Naive thymus-derived CD8-positive, alpha-beta T cell (primary cell): Measurements from ENCODE around the gene ANKRD66. TPM values are rescaled to one million over a fixed set of nuclear protein-coding genes. Genes with fewer than 3 reads are reported as not detected.
A peak's percentile ranks its signal among the peaks of the same experiment; 100 is the strongest.

Experiments
- ATAC-seq, 2 donors: fragments of 150-1000 bp; cut with Tn5 transposase in 1 of 2; sonication (Bioruptor Pico), chemical (Tn5 transposase) in 1 of 2; 1 replicate in 1 of 2; 2 replicates in 1 of 2; pipeline ENCODE4 v1.10.0; 2021; ENCODE audit warnings: mild to moderate bottlenecking in 2 of 2, moderate library complexity in 2 of 2
- POLR2A ChIA-PET: fragments of 350-600 bp; sonication (Branson Sonifier 250); formaldehyde crosslinking; loops from one replicate; lab custom pipeline; 2021; ENCODE audit warnings: antibody characterized with exemption; lab: Charles Lee
- DNase-seq, 10 donors: peaks; one replicate each; pipeline versions ENCODE4 v3.0.0 to v3.0.0-alpha.2; 2020 to 2022
- H3K27ac Mint-ChIP-seq, 10 donors: one replicate each; pipeline ENCODE4 v1.8.0; 2020 to 2022; ENCODE audit warnings: mild to moderate bottlenecking in 10 of 10, mixed read lengths in 10 of 10, moderate library complexity in 4 of 10, inconsistent platforms in 1 of 10
- H3K27me3 Mint-ChIP-seq, 5 donors: one replicate each; pipeline ENCODE4 v1.8.0; 2021 to 2022; ENCODE audit warnings: mixed read lengths in 5 of 5
- H3K36me3 Mint-ChIP-seq, 3 donors: one replicate each; pipeline ENCODE4 v1.8.0; 2020 to 2022; ENCODE audit warnings: mixed read lengths in 3 of 3, mild to moderate bottlenecking in 2 of 3, inconsistent platforms in 1 of 3
- H3K4me1 Mint-ChIP-seq, 4 donors: one replicate each; pipeline ENCODE4 v1.8.0; 2021 to 2022; ENCODE audit warnings: mixed read lengths in 4 of 4
- H3K4me3 Mint-ChIP-seq, 10 donors: one replicate each; pipeline ENCODE4 v1.8.0; 2020 to 2022; ENCODE audit warnings: mild to moderate bottlenecking in 10 of 10, mixed read lengths in 10 of 10, moderate library complexity in 6 of 10, inconsistent platforms in 1 of 10
- H3K9me3 Mint-ChIP-seq, 9 donors: one replicate each; pipeline ENCODE4 v1.8.0; 2020 to 2022; ENCODE audit warnings: mixed read lengths in 9 of 9, mild to moderate bottlenecking in 3 of 9, inconsistent platforms in 1 of 9, moderate library complexity in 1 of 9
- polyA plus RNA-seq, 3 donors: library from polyadenylated mRNA; unstranded; fragments of 300-500 nt; fragmentation: Illumina TruSeq; gene quantifications; one replicate each; pipeline ENCODE4 v1.2.3, GENCODE V29; 2021
- total RNA-seq, 8 experiments: library from RNA in 2 of 8; stranded (reverse) in 2 of 8; gene quantifications; one replicate each; pipeline ENCODE4 v1.2.3 and lab custom pipeline; 2021 to 2026

ANKRD66 gene
- total RNA-seq = not detected
- not detected for polyA plus RNA-seq
- total RNA-seq (lab: John Stamatoyannopoulos, UW) = 0 reads per million in 6 experiments

DNA sequence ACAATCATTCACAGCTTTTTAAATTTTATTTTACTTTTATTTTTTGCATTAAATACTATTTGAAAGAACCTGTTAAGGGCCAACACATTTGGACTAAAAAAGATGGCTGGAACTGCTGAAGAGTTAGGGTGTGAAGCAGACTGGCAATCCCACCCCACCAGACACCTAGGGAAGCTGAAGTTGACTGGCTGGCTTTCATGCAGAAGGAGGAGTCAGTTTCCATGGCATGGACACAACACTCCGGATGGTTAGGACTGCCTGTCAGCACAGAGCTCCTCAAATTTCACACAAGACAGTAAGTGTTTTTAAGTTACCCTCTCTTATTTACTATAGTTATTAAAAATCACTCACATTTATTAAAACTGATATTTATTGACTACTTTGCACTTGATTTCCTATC, at the start of gene ANKRD66:
Gene ANKRD66, plus strand, starts transcription at position 238 of the 400 bp plus-strand sequence. CDS start 5,016 bp downstream, outside the sequence.
- no peak for DNase-seq
- H3K4me1 Mint-ChIP-seq = no peaks in the 10 kb centered on the region
- POLR2A ChIA-PET = no interaction called here
- H3K27me3 Mint-ChIP-seq = peaks cover 15 to 25% (median 16%) of the 10 kb centered on the region in 5 donors
- no peak for ATAC-seq
- H3K4me3 Mint-ChIP-seq = no peak within 1 kb of the TSS
- H3K27ac Mint-ChIP-seq = no peak within 1 kb of the TSS
- no peaks in the 10 kb centered on the region for H3K36me3 Mint-ChIP-seq
- H3K9me3 Mint-ChIP-seq = peaks cover 0 to 7% (median 0%) of the 10 kb centered on the region in 9 donors

DNA sequence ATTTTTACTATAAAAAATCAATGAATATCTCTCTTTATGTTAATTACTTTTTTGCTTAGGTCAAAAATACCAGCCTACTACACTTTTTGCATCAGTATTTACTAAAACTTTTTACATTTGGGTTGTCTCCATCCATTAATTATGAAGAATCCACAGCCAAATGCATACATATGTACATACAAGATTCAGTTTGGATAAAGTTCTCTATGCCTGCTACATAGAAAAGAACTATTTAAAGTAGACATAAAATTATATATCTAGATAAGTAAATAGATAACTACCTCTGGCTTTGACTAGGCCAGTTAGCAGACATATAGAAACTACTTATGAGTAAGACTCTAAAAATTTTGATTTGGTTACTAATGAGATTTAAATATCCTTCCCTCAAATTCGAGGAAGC, 46.8 kb upstream of the ANKRD66 start:
- Mint-ChIP-seq H3K27me3 (peaks cover 10 to 37% (median 16%) of the 10 kb centered on the region in 5 donors), H3K27ac (no peak overlapping the region), H3K36me3 (no peaks in the 10 kb centered on the region), H3K4me3 (no peak overlapping the region), H3K9me3 (peaks cover 0 to 2% (median 0%) of the 10 kb centered on the region in 9 donors), H3K4me1 (no peaks in the 10 kb centered on the region)
- no peak for DNase-seq
- POLR2A ChIA-PET = interaction anchor here (0.7 kb wide), 1 partner anchor 9 kb away, joined by 9 read pairs; no protein-coding TSS in a partner anchor
- no peak for ATAC-seq

DNA sequence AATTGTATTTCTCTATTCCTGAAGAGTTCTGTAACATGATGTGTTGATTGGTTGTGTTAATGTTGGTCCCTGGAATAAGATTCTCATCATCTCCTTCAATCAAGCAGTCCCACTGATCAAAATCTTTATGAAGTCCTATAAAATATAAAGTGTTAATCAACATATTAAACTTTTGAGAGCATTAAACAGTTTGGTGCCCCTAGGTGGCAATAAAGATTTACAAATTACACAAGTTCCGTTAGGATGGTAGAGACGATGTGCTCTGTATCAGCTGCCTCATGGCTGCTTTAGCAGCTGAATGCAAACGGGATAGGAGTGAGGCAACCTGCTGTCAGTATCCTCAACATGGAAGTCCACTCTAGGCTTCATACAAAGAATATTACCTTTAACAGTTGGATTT, 42.2 kb upstream of the ANKRD66 start:
- Mint-ChIP-seq H3K36me3 (no peaks in the 10 kb centered on the region), H3K4me3 (no peak overlapping the region), H3K27me3 (peaks cover 13 to 29% (median 26%) of the 10 kb centered on the region in 5 donors), H3K4me1 (no peaks in the 10 kb centered on the region), H3K9me3 (no peaks in the 10 kb centered on the region), H3K27ac (peak overlapping the region in 1 of 10 donors; percentile 31)
- ATAC-seq = no peak
- no peak for DNase-seq
- POLR2A ChIA-PET = no interaction called here

DNA sequence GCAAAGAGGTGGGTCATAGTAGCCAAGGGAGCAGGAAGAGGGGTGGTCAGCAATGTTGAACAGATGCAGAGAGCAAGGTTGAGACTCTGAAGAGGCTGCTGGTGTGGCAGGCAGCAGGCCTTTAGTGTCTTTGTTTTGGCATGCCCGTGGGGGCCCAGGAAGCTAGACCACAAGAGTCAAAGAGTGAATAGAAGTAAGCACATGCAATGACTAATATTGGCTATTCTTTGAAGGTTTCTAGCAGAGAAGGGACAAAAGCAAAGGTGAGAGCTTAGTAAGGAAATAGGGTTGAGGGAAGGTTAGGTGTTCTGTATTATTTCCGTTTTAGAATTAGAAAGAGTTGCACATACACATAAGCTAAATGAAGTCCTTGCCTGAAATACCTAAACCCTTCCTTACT, 40.3 kb upstream of the ANKRD66 start:
- POLR2A ChIA-PET = no interaction called here
- no peaks in the 10 kb centered on the region for H3K4me1 Mint-ChIP-seq
- no peaks in the 10 kb centered on the region for H3K36me3 Mint-ChIP-seq
- no peak overlapping the region for H3K4me3 Mint-ChIP-seq
- DNase-seq = no peak
- ATAC-seq = no peak
- no peak overlapping the region for H3K27ac Mint-ChIP-seq
- no peaks in the 10 kb centered on the region for H3K9me3 Mint-ChIP-seq
- peaks cover 21 to 40% (median 26%) of the 10 kb centered on the region in 5 donors for H3K27me3 Mint-ChIP-seq

DNA sequence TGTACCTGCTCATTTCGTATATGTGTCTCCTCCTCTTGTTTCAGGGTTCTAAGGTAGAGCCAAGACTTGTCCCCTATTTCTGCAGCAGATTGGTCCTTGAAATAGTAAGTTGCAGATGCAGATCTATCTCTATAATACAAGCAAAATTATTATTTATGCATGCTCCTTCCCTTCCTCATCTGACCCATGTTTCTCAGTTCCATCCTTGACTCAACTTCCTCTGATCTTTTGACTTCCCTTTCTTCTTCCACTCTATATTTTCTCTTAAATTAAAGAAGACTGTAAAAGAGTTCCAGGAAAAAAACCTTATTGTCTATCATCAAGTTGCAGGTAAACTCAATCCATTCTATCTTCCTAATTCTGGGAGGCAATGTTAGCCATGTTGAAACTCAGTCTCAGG, 35.2 kb upstream of the ANKRD66 start:
- H3K27ac Mint-ChIP-seq = no peak overlapping the region

DNA sequence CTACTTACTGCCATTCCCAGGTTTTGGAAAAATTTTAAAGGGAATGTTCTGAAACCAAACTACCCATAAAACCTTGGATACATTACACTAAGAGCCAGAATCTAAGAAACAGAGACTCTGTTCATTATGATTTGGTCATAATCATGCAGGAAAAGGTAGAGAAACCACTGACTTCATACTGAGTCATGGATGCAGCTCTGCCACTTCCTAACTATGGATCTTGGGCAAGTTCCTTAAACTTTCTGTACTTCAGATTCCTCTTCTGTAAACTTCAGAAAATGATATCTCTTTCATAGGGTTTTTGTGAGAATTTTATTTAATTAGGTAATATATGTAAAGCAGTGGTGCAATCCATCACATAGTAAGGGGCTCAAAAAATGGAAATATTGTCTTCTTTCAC, 31.6 kb upstream of the ANKRD66 start:
- H3K4me3 Mint-ChIP-seq = no peak overlapping the region
- H3K27ac Mint-ChIP-seq = no peak overlapping the region
- DNase-seq (no peak), ATAC-seq (no peak)
- no peaks in the 10 kb centered on the region for H3K36me3 Mint-ChIP-seq
- no peaks in the 10 kb centered on the region for H3K9me3 Mint-ChIP-seq
- peaks cover 0 to 4% (median 3%) of the 10 kb centered on the region in 4 donors for H3K4me1 Mint-ChIP-seq
- POLR2A ChIA-PET = no interaction called here
- peaks cover 11 to 41% (median 18%) of the 10 kb centered on the region in 5 donors for H3K27me3 Mint-ChIP-seq

More for the DNA sequence above, 35.2 kb upstream of the ANKRD66 start:
- no peak overlapping the region for H3K4me3 Mint-ChIP-seq
- H3K27me3 Mint-ChIP-seq = peaks cover 6 to 35% (median 18%) of the 10 kb centered on the region in 5 donors
- H3K36me3 Mint-ChIP-seq = no peaks in the 10 kb centered on the region
- ATAC-seq (no peak), DNase-seq (no peak)
- H3K4me1 Mint-ChIP-seq = no peaks in the 10 kb centered on the region
- POLR2A ChIA-PET = no interaction called here
- H3K9me3 Mint-ChIP-seq = no peaks in the 10 kb centered on the region

DNA sequence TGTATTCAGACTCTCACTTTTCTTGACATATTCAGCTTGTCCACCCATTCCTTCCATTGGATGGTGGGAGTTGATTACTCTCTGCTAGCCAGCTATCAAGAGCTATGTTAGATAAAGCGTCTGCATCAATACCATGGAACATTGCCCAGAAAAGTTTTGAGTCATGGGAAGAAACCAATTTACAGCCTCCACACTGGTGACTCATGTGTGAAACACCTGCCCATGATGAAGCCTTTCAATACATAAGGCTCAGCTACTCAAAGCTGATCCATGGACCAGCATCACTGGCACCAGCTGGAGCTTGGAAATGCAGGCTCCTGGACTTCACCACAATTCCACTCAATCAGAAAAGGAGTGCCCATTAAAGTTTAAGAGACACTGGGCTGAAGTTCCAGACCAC, 27.6 kb upstream of the ANKRD66 start:
- H3K4me3 Mint-ChIP-seq = no peak overlapping the region
- POLR2A ChIA-PET = no interaction called here

DNA sequence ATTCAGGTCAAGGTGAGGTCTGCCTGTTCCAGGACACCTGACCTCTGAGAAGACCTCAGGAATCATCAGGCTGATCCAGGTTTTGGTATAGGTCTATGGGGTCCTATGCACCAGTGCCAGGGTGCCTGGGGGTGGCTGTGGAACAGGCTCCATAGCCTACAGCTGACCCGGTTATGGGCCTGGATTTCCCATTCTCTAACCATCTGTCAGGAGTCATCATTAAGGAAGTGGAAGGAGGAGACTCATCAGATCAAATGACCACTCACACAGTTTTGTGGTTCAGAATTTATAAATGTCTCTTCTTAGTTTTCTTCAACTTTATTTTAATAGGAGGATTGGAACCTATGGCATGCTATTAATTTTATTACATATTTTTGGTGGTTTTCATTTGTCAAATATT, 26.3 kb upstream of the ANKRD66 start:
- DNase-seq (no peak), ATAC-seq (no peak)
- H3K36me3 Mint-ChIP-seq = no peaks in the 10 kb centered on the region
- no peaks in the 10 kb centered on the region for H3K9me3 Mint-ChIP-seq
- H3K27me3 Mint-ChIP-seq = peaks cover 17 to 63% (median 34%) of the 10 kb centered on the region in 5 donors
- H3K4me1 Mint-ChIP-seq = peaks cover 0 to 4% (median 3%) of the 10 kb centered on the region in 4 donors
- H3K27ac Mint-ChIP-seq = no peak overlapping the region
- no peak overlapping the region for H3K4me3 Mint-ChIP-seq
- POLR2A ChIA-PET = no interaction called here

More for the DNA sequence above, 27.6 kb upstream of the ANKRD66 start:
- Mint-ChIP-seq H3K9me3 (no peaks in the 10 kb centered on the region), H3K4me1 (peaks cover 0 to 4% (median 3%) of the 10 kb centered on the region in 4 donors), H3K27me3 (peaks cover 14 to 51% (median 25%) of the 10 kb centered on the region in 5 donors), H3K27ac (no peak overlapping the region), H3K36me3 (no peaks in the 10 kb centered on the region)
- DNase-seq (no peak), ATAC-seq (no peak)

DNA sequence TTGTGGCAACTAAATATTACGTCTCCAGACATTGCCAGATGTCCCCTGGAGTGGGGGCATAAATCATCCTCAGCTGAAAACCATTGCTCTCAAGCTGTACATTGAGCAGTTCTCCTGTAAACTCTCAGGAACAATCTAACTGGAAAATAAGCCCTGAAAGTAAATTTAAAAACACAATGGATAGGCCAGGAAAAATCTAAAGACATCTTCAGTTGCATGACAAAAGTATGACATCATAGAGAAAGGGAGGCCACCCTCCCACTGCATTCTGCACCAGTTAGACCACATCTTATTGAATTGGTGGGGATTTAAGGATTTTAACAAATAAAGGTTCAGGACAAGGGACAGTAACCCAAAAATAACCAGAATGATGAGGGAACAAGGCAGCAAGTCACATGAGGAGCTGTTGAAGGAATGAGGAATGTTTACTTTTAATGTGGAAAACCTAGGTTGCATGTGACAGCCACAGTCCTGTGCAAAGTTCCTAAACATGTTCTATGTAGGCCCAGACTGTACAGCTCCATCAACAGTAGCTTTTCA, 16.9 kb upstream of the ANKRD66 start:
- Mint-ChIP-seq H3K36me3 (no peaks in the 10 kb centered on the region), H3K4me1 (peaks cover 2 to 9% (median 6%) of the 10 kb centered on the region in 4 donors), H3K4me3 (no peak overlapping the region), H3K9me3 (peaks cover 0 to 2% (median 0%) of the 10 kb centered on the region in 9 donors), H3K27ac (no peak overlapping the region), H3K27me3 (peaks cover 30 to 83% (median 44%) of the 10 kb centered on the region in 5 donors)
- DNase-seq (no peak), ATAC-seq (no peak)
- POLR2A ChIA-PET = no interaction called here

DNA sequence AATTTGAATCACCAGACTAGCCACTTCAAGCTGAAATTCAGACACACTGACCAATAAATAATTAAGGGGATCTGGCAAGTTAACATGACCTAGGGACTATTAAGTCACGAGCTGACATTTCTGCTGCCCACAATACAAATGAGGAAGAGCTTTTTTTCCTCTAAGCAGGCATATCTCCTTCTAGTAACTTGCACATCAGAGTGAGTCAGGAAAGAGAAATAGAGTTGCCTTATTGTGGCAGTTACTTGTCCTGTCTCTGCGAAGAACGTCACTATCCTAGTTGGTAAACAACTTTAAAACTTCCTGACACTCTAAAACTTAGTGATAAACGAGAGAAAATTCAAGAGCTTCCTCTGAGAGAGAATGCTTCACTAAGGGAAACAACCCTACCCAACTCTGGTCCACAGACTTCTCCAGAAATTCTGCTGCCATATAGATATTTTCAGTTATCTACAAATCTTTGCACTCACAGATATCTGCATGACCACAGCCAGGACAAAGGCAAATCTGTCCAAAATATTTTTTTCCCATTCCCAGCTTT, 15.7 kb upstream of the ANKRD66 start:
- Mint-ChIP-seq H3K27ac (no peak overlapping the region), H3K4me1 (peaks cover 3 to 12% (median 8%) of the 10 kb centered on the region in 4 donors), H3K4me3 (no peak overlapping the region), H3K27me3 (peaks cover 34 to 84% (median 47%) of the 10 kb centered on the region in 5 donors), H3K9me3 (peaks cover 0 to 2% (median 0%) of the 10 kb centered on the region in 9 donors), H3K36me3 (no peaks in the 10 kb centered on the region)
- POLR2A ChIA-PET = no interaction called here
- ATAC-seq (no peak), DNase-seq (no peak)

DNA sequence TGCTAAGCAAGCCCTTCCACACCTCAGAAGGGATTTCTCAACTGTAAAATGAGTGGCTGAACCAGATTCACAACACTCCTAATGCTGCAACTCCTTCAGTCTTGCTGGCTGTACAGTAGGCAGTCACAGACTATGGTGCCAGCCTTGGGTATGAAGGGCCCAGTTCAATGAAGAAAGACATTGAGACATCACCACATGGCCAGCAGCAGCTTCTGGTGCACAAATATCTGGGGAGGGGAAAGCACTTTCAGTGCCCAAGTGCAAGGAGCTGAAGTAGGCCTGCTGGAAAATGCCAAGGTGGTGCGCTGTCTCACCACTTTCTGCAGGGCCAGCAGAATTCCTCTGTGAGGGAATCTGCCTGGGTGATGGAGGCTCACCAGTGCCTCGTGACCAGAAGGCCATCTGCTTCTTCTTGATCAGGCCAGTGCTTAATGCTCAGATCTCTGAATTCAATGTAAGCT, 13.4 kb upstream of the ANKRD66 start:
- POLR2A ChIA-PET = no interaction called here
- peak overlapping the region in 4 of 10 donors; percentile 2 to 42 (median 22) for H3K4me3 Mint-ChIP-seq
- no peak for ATAC-seq
- peaks cover 3 to 12% (median 8%) of the 10 kb centered on the region in 4 donors for H3K4me1 Mint-ChIP-seq
- H3K36me3 Mint-ChIP-seq = no peaks in the 10 kb centered on the region
- no peak overlapping the region for H3K27ac Mint-ChIP-seq
- no peak for DNase-seq
- H3K27me3 Mint-ChIP-seq = peaks cover 45 to 92% (median 54%) of the 10 kb centered on the region in 5 donors
- H3K9me3 Mint-ChIP-seq = peaks cover 0 to 2% (median 0%) of the 10 kb centered on the region in 9 donors

DNA sequence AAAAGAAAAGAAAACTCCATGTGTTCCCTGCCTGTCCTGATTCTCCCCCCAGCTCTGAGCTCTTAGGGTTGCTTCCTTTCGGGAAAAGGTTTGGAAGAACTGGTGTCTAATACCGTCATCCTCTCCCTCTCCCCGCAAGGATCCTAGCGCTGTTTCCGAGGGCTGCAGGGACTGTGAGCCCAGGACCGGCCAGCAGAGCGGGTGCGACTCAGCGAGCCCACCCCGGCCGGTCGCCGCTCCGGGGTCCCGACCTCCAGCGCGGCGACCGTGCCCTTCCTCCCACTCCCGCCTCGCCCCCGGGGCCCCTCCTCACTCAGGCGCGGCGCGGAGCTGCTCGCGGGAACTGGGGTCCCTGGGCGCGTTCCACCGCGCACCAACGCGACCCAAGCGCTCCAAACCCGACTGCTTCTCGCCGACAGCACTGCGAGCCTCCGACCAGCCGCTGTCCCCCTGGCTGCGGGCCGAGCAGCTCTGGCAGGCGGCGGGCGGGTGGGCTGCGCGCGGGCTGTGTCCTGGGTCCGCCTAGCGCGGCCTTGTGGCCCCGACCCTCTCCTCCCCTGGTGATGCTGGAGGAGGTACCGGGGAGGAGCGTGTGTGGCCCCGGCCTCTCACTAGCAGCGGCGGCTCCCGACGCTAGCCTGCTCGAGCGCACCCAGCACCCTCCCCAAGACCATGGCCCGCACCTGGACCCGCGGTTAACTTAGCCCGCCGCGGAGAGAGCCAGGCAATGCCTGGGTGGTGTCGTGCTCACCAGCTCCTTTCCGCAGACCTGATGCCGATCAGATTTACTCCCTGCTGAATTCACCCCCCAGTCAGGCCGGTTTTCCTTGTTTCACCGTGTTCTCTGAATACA, 11.6 kb upstream of the ANKRD66 start, which contains the start of gene PLA2G7:
Gene PLA2G7, minus strand, starts transcription at position 509 of the 853 bp plus-strand sequence. CDS start 12,484 bp downstream, outside the sequence.
- Mint-ChIP-seq H3K4me1 (peaks cover 3 to 12% (median 8%) of the 10 kb centered on the region in 4 donors), H3K9me3 (peaks cover 0 to 2% (median 0%) of the 10 kb centered on the region in 9 donors), H3K27me3 (peaks cover 43 to 82% (median 52%) of the 10 kb centered on the region in 5 donors), H3K27ac (no peak within 1 kb of the TSS), H3K4me3 (peak within 1 kb of the TSS in 9 of 10 donors; percentile 34 to 76 (median 64)), H3K36me3 (no peaks in the 10 kb centered on the region)
- DNase-seq (no peak), ATAC-seq (no peak)
- POLR2A ChIA-PET = no interaction called here
